SK-N-MC (cell line): ENCODE data around the gene RRN3.
"Not testable (repeated sequence)": the region's sequence is repeated elsewhere in the genome, so short reads cannot be mapped to it uniquely, and the experiment has no call there.

Experiments
- EZH2 ChIP-seq: fragments of 200-600 bp; sonication (generic); IDR thresholded peaks from one replicate; pipeline ENCODE4 v1.6.1; 2017; ENCODE audit warnings: antibody characterized with exemption
- FOXP2 ChIP-seq: optimal IDR thresholded peaks from 2 replicates; pipeline ENCODE3; 2011; ENCODE audit warnings: mild to moderate bottlenecking, moderate library complexity; ENCODE audit not compliant: insufficient read depth; ENCODE audit errors: extremely low read length, control extremely low read depth
- POLR2AphosphoS5 ChIP-seq: IDR thresholded peaks from 2 replicates; pipeline ENCODE4 v1.6.1; 2012; ENCODE audit warnings: mild to moderate bottlenecking, low read depth, low read length, borderline replicate concordance

GRCh38 chr16:15062085-15062810 is 31.8 kb downstream of the RRN3 start:
- not testable (repeated sequence) for TF ChIP-seq EZH2, POLR2AphosphoS5, FOXP2
